IMR-90 (cell line): ENCODE results near the gene KDSR. TPM values are rescaled to one million over a fixed set of nuclear protein-coding genes. Genes with fewer than 3 reads are reported as not detected.

Experiments
- ATAC-seq: fragments of 200-7000 bp; cut with Tn5 transposase; 2 replicates; pipeline ENCODE4 v1.9.1; 2020; ENCODE audit warnings: low read depth, mild to moderate bottlenecking, moderate library complexity
- BruUV-seq: library from RNA; stranded (reverse); fragments of 400-500 nt; replicated peaks from 2 replicates; lab custom pipeline; 2021; lab: Mats Ljungman, UMichigan
- CTCF ChIA-PET: fragments of 300-600 bp; formaldehyde crosslinking; extraction: SDS; loops from one replicate; lab custom pipeline; 2021; ENCODE audit warnings: antibody characterized with exemption; lab: Yijun Ruan, JAX
- POLR2A ChIA-PET: fragments of 300-600 bp; sonication (Branson Sonifier 250); formaldehyde crosslinking; loops from one replicate; lab custom pipeline; 2022; ENCODE audit warnings: antibody characterized with exemption; ENCODE audit not compliant: unreplicated experiment; lab: Charles Lee
- DNase-seq: peaks from one replicate; pipeline ENCODE4 v3.0.0; 2013
- H2AFZ ChIP-seq: replicated peaks from 2 replicates; pipeline ENCODE3; 2013; ENCODE audit warnings: low read length, mild to moderate bottlenecking; ENCODE audit not compliant: poor library complexity
- H2AK5ac ChIP-seq: 2 replicates; pipeline ENCODE4 v1.6.1; 2013; ENCODE audit warnings: low read depth, low read length, inconsistent platforms
- H2AK9ac ChIP-seq: replicated peaks from 2 replicates; pipeline ENCODE3; 2013; ENCODE audit warnings: mild to moderate bottlenecking, low read depth, low read length, moderate library complexity; ENCODE audit not compliant: poor library complexity
- H2BK120ac ChIP-seq: 2 replicates; pipeline ENCODE4 v1.6.1; 2013; ENCODE audit warnings: low read depth, low read length, inconsistent platforms
- H2BK15ac ChIP-seq: 3 replicates; pipeline ENCODE4 v1.6.1; 2013; ENCODE audit warnings: low read depth, low read length, inconsistent platforms
- H2BK20ac ChIP-seq: 2 replicates; pipeline ENCODE4 v1.6.1; 2013; ENCODE audit warnings: low read depth, mild to moderate bottlenecking, inconsistent platforms, low read length, moderate library complexity
- H2BK5ac ChIP-seq: 2 replicates; pipeline ENCODE4 v1.6.1; 2013; ENCODE audit warnings: mild to moderate bottlenecking, low read depth, low read length, inconsistent platforms; ENCODE audit not compliant: poor library complexity, severe bottlenecking
- H3K14ac ChIP-seq: replicated peaks from 2 replicates; pipeline ENCODE4 v1.6.1; 2013; ENCODE audit warnings: low read depth, low read length, inconsistent platforms
- H3K18ac ChIP-seq: 2 replicates; pipeline ENCODE4 v1.6.1; 2013; ENCODE audit warnings: low read depth, low read length, control low read depth
- H3K23ac ChIP-seq: 2 replicates; pipeline ENCODE4 v1.6.1; 2013; ENCODE audit warnings: low read depth, low read length, inconsistent platforms
- H3K27ac ChIP-seq: 2 replicates; pipeline ENCODE4 v1.5.1; 2013; ENCODE audit warnings: mild to moderate bottlenecking, control low read depth, low read length; ENCODE audit not compliant: insufficient read depth
- H3K27me3 ChIP-seq: 2 replicates; pipeline ENCODE4 v1.6.1; 2013; ENCODE audit warnings: low read length; ENCODE audit not compliant: control insufficient read depth, insufficient read depth
- H3K36me3 ChIP-seq: 2 replicates; pipeline ENCODE4 v1.6.1; 2013; ENCODE audit warnings: low read length, mixed read lengths; ENCODE audit not compliant: control insufficient read depth, insufficient read depth
- H3K4ac ChIP-seq: 2 replicates; pipeline ENCODE4 v1.6.1; 2013; ENCODE audit warnings: low read depth, low read length, inconsistent platforms
- H3K4me1 ChIP-seq: 2 replicates; pipeline ENCODE4 v1.6.1; 2013; ENCODE audit warnings: low read length, mixed read lengths; ENCODE audit not compliant: control insufficient read depth, insufficient read depth
- H3K4me2 ChIP-seq: 2 replicates; pipeline ENCODE4 v1.6.1; 2013; ENCODE audit warnings: low read depth, mild to moderate bottlenecking, control low read depth, low read length, moderate library complexity
- H3K4me3 ChIP-seq: 2 replicates; pipeline ENCODE4 v1.5.1; 2013; ENCODE audit warnings: low read depth, mild to moderate bottlenecking, control low read depth, low read length, moderate library complexity; ENCODE audit not compliant: insufficient read depth
- H3K56ac ChIP-seq: 2 replicates; pipeline ENCODE4 v1.6.1; 2013; ENCODE audit warnings: low read length, inconsistent platforms; ENCODE audit not compliant: insufficient read depth; ENCODE audit errors: extremely low read depth
- H3K79me1 ChIP-seq, 2 experiments: 2 replicates each; pipeline ENCODE4 v1.6.1; 2013; ENCODE audit warnings: low read length in 2 of 2, inconsistent platforms in 1 of 2, low read depth in 1 of 2
- H3K9ac ChIP-seq: 2 replicates; pipeline ENCODE4 v1.6.1; 2013; ENCODE audit warnings: low read depth, low read length, control low read depth
- H3K9me1 ChIP-seq: 2 replicates; pipeline ENCODE4 v1.6.1; 2013; ENCODE audit warnings: low read length, inconsistent platforms; ENCODE audit not compliant: insufficient read depth
- H3K9me3 ChIP-seq: 2 replicates; pipeline ENCODE4 v1.6.1; 2013; ENCODE audit warnings: low read length; ENCODE audit not compliant: control insufficient read depth, insufficient read depth
- H4K20me1 ChIP-seq: 2 replicates; pipeline ENCODE4 v1.6.1; 2013; ENCODE audit warnings: low read length, inconsistent platforms; ENCODE audit not compliant: insufficient read depth
- H4K5ac ChIP-seq: 2 replicates; pipeline ENCODE4 v1.6.1; 2013; ENCODE audit warnings: mild to moderate bottlenecking, low read depth, low read length, control low read depth
- H4K8ac ChIP-seq, 2 experiments: 2 replicates each; pipeline ENCODE4 v1.6.1; 2013; ENCODE audit warnings: low read depth in 2 of 2, low read length in 2 of 2, control low read depth in 1 of 2, inconsistent platforms in 1 of 2
- H4K91ac ChIP-seq: 2 replicates; pipeline ENCODE4 v1.6.1; 2013; ENCODE audit warnings: low read depth, low read length, inconsistent platforms; ENCODE audit not compliant: insufficient read depth
- CTCF ChIP-seq: conservative IDR thresholded peaks from 2 replicates; pipeline ENCODE4 v1.5.1; 2012; ENCODE audit warnings: mild to moderate bottlenecking, low read depth, low read length, improper control_type of control experiment
- ELK1 ChIP-seq: fragments of 150-350 bp; IDR thresholded peaks from 2 replicates; pipeline ENCODE4 v1.6.1; 2016; ENCODE audit warnings: low read depth, mild to moderate bottlenecking, low read length, moderate library complexity, borderline replicate concordance
- RAD21 ChIP-seq: IDR thresholded peaks from 2 replicates; pipeline ENCODE4 v1.6.1; 2012; ENCODE audit warnings: low read length, improper control_type of control experiment
- SMC3 ChIP-seq: fragments of 150-350 bp; IDR thresholded peaks from 2 replicates; pipeline ENCODE4 v1.6.1; 2016; ENCODE audit warnings: low read depth, mild to moderate bottlenecking, antibody characterized with exemption, low read length, moderate library complexity
- WGBS, 2 experiments: methylation state at CpG; one replicate each; pipeline versions ENCODE4 v1.1.5 to v1.1.7; 2013; ENCODE audit warnings: missing lambda C conversion rate in 2 of 2; ENCODE audit not compliant: insufficient read length in 1 of 2; ENCODE audit errors: extremely low coverage in 2 of 2; 5-methylcytosine and 5-hydroxymethylcytosine counted together
- dilution Hi-C: fragments of 300-500 bp; cut with HindIII; formaldehyde crosslinking; loops from one replicate; pipeline ENCODE4 v1.14.3; 2018; ENCODE audit warnings: low sequenced_read_pairs; ENCODE audit not compliant: unreplicated experiment
- in situ Hi-C: fragments of 300-500 bp; cut with MboI; formaldehyde crosslinking; loops from 3 replicates; pipeline ENCODE4 v1.14.3; 2019; ENCODE audit warnings: low sequenced_read_pairs, inconsistent platforms, mixed read lengths
- intact Hi-C: fragments of 100-400 bp; cut with micrococcal nuclease; formaldehyde crosslinking; loops from 2 replicates; pipeline ENCODE4 v1.10.0; 2022
- polyA plus RNA-seq, 3 experiments: library from polyadenylated mRNA; depleted of rRNA; stranded (reverse); fragments of >200 nt; gene quantifications; 2 replicates each; pipeline ENCODE4 v1.2.3, GENCODE V29; 2012; ENCODE audit warnings: low replicate concordance in 1 of 3
- total RNA-seq: library from RNA; depleted of rRNA; stranded (reverse); fragments of >200 nt; gene quantifications from 2 replicates; pipeline ENCODE4 v1.2.3, GENCODE V29; 2012

The KDSR gene
- total and polyA plus RNA-seq, 2 of the 4 experiments (the other 2 are of a cell fraction) = 21.5 to 21.9 TPM

DNA sequence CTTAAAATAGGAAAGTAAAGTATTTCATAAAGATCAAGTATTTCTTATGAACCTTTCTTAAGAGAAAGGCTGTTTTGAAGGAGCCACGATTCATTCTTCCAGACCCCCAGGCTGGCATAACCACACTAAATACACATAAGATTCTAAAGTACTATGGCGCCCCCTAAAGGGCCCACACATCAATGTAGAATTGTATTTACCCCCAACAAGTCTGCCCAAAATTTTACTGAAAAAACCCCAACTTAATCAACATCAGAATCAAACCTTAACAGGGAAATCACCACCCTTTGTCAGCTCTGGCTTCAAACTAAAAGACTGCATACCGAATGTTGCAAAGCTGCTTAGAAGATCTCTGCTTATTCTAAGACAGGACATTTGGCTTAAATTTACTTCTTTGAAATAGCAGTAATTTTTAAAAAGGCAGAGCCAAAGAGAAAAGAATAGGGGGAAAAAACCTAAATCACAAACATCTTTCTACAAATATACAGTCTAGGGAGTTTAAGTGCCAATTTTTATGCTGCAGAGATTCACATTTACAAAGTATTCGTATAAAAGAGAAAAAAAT, 27.0 kb downstream of the KDSR start:
- dilution Hi-C loops = no loop called here

More for the DNA sequence above, 27.0 kb downstream of the KDSR start:
- Histone ChIP-seq H3K9ac (no peak overlapping the region), H3K14ac (no peak overlapping the region), H2BK20ac (no peak overlapping the region), H4K91ac (no peak overlapping the region), H4K5ac (no peak overlapping the region), H3K27me3 (no peaks in the 10 kb centered on the region), H3K36me3 (peaks cover 36% of the 10 kb centered on the region), H3K9me1 (0 out of 2 replicates have a peak, but pooled peaks cover 4% of the 10 kb centered on the region), H3K4me3 (no peak overlapping the region), H3K4me2 (no peak overlapping the region), H2BK15ac (no peak overlapping the region), H3K4ac (no peak overlapping the region), H2AK9ac (no peak overlapping the region), H3K27ac (no peak overlapping the region), H4K20me1 (no peaks in the 10 kb centered on the region), H3K4me1 (peaks cover 6% of the 10 kb centered on the region), H3K23ac (no peak overlapping the region), H3K9me3 (no peaks in the 10 kb centered on the region), H2BK120ac (no peak overlapping the region), H2BK5ac (no peak overlapping the region), H4K8ac (no peak overlapping the region), H3K56ac (no peak overlapping the region), H3K18ac (no peak overlapping the region), H2AFZ (no peak overlapping the region), H2AK5ac (no peak overlapping the region), H3K79me1 (peaks cover 15 to 21% of the 10 kb centered on the region in 2 experiments)
- BruUV-seq = no TSS peak
- intact Hi-C loops = no loop called here
- POLR2A ChIA-PET = no interaction called here
- ATAC-seq (no peak), DNase-seq (peak; percentile 41)
- TF ChIP-seq ELK1 (no peak), SMC3 (peak; percentile 36; the same call in 1 of the 2 replicates), CTCF (peak; percentile 54), RAD21 (peak; percentile 52)
- in situ Hi-C loops = no loop called here
- 0% methylated on average over 1 of the region's 4 CpGs; no CpG with 5 or more reads in 1 of the 2 experiments for WGBS, 2 experiments
- CTCF ChIA-PET = interaction anchor here (0.7 to 2.4 kb wide), 6 partner anchors 9 to 324 kb away, joined by 3 to 6 read pairs (median 3); no protein-coding TSS in a partner anchor
